ENCODE results near the gene NEIL3. TPM values are rescaled to one million over a fixed set of nuclear protein-coding genes. Genes with fewer than 3 reads are reported as not detected.

Gene NEIL3
- total RNA-seq, 1 donor from 2014 or later, result 6.6 TPM

- Mint-ChIP-seq H3K27ac (no peak overlapping the region), H3K4me1 (ENCODE audit: low read depth) (peaks cover 8% of the 10 kb centered on the region), H3K27me3 (no peaks in the 10 kb centered on the region), H3K36me3 (ENCODE audit: insufficient read depth) (no peaks in the 10 kb centered on the region), H3K4me3 (ENCODE audit: low read depth) (no peak overlapping the region), H3K9me3 (ENCODE audit: low read depth) (no peaks in the 10 kb centered on the region)
- no peak for DNase-seq (ENCODE audit: low spot score, unreplicated experiment)
- no peak for TF ChIP-seq CTCF (IDR thresholded peaks at IDR 0.05; ENCODE audit: unreplicated experiment)
Observed at GRCh38 chr4:177266506-177266905, 43.2 kb upstream of the NEIL3 start.

GRCh38 chr4:177267911-177268310 is 41.8 kb upstream of the NEIL3 start:
- Mint-ChIP-seq H3K4me1 (ENCODE audit: low read depth) (peaks cover 17% of the 10 kb centered on the region), H3K9me3 (ENCODE audit: low read depth) (no peaks in the 10 kb centered on the region), H3K36me3 (ENCODE audit: insufficient read depth) (no peaks in the 10 kb centered on the region), H3K27ac (no peak overlapping the region), H3K27me3 (no peaks in the 10 kb centered on the region), H3K4me3 (ENCODE audit: low read depth) (no peak overlapping the region)
- TF ChIP-seq CTCF (IDR thresholded peaks at IDR 0.05; ENCODE audit: unreplicated experiment), result no peak
- DNase-seq (ENCODE audit: low spot score, unreplicated experiment), result no peak

- Mint-ChIP-seq H3K4me1 (ENCODE audit: low read depth) (peaks cover 17% of the 10 kb centered on the region), H3K4me3 (ENCODE audit: low read depth) (no peak overlapping the region), H3K27ac (no peak overlapping the region), H3K9me3 (ENCODE audit: low read depth) (no peaks in the 10 kb centered on the region), H3K27me3 (no peaks in the 10 kb centered on the region), H3K36me3 (ENCODE audit: insufficient read depth) (no peaks in the 10 kb centered on the region)
- no peak for TF ChIP-seq CTCF (IDR thresholded peaks at IDR 0.05; ENCODE audit: unreplicated experiment)
- no peak for DNase-seq (ENCODE audit: low spot score, unreplicated experiment)
Observed at GRCh38 chr4:177271091-177271490, 38.6 kb upstream of the NEIL3 start.

- Mint-ChIP-seq H3K4me1 (ENCODE audit: low read depth) (peaks cover 17% of the 10 kb centered on the region), H3K36me3 (ENCODE audit: insufficient read depth) (no peaks in the 10 kb centered on the region), H3K27ac (peak overlapping the region; percentile 84), H3K9me3 (ENCODE audit: low read depth) (no peaks in the 10 kb centered on the region), H3K27me3 (no peaks in the 10 kb centered on the region), H3K4me3 (ENCODE audit: low read depth) (no peak overlapping the region)
- DNase-seq (ENCODE audit: low spot score, unreplicated experiment), result no peak
- no peak for TF ChIP-seq CTCF (IDR thresholded peaks at IDR 0.05; ENCODE audit: unreplicated experiment)
Observed at GRCh38 chr4:177271915-177272766, 37.5 kb upstream of the NEIL3 start.

- H3K9me3 Mint-ChIP-seq (ENCODE audit: low read depth), result no peaks in the 10 kb centered on the region
- DNase-seq (ENCODE audit: low spot score, unreplicated experiment), result no peak
- no peak for TF ChIP-seq CTCF (IDR thresholded peaks at IDR 0.05; ENCODE audit: unreplicated experiment)
- H3K36me3 Mint-ChIP-seq (ENCODE audit: insufficient read depth), result no peaks in the 10 kb centered on the region
- no peaks in the 10 kb centered on the region for H3K27me3 Mint-ChIP-seq
- no peak overlapping the region for H3K27ac Mint-ChIP-seq
- H3K4me1 Mint-ChIP-seq (ENCODE audit: low read depth), result peaks cover 14% of the 10 kb centered on the region
- no peak overlapping the region for H3K4me3 Mint-ChIP-seq (ENCODE audit: low read depth)
Observed at GRCh38 chr4:177275999-177276398, 33.7 kb upstream of the NEIL3 start.

All from progenitor cell of endocrine pancreas (in vitro differentiated cells).